ENCODE data around the gene REX1BD. TPM values are rescaled to one million over a fixed set of nuclear protein-coding genes. Genes with fewer than 3 reads are reported as not detected.

REX1BD gene
- polyA plus RNA-seq, 1 donor from 2014 or later, result 214 TPM

GRCh38 chr19:18637673-18638630, 49.4 kb downstream of the REX1BD start:
- peak overlapping the region; percentile 70 for H3K27ac ChIP-seq (ENCODE audit: low read length)
- peak overlapping the region; percentile 83 for H3K9ac ChIP-seq (ENCODE audit: low read length)
- H3K4me3 ChIP-seq (ENCODE audit: low read length), result peak overlapping the region; percentile 90

GRCh38 chr19:18639706-18640243, 51.2 kb downstream of the REX1BD start:
- peaks cover 4% of the 10 kb centered on the region for H3K79me2 ChIP-seq (replicated peaks; ENCODE audit: insufficient read depth, low read length)
- no peak overlapping the region for H3K4me2 ChIP-seq (ENCODE audit: low read length)
- H4K20me1 ChIP-seq (ENCODE audit: insufficient read depth), result no peaks in the 10 kb centered on the region
- TF ChIP-seq CTCF (IDR thresholded peaks at IDR 0.05; ENCODE audit: poor library complexity, severe bottlenecking) (no peak), REST (IDR thresholded peaks at IDR 0.05; ENCODE audit: borderline replicate concordance) (no peak), EP300 (conservative IDR thresholded peaks at IDR 0.05; ENCODE audit: poor library complexity, severe bottlenecking) (no peak), MXI1 (conservative IDR thresholded peaks at IDR 0.05; ENCODE audit: poor library complexity, severe bottlenecking) (no peak), RAD21 (conservative IDR thresholded peaks at IDR 0.05) (no peak)

More at GRCh38 chr19:18637673-18638630, 49.4 kb downstream of the REX1BD start:
- no peak for TF ChIP-seq CTCF (IDR thresholded peaks at IDR 0.05; ENCODE audit: poor library complexity, severe bottlenecking)
- TF ChIP-seq REST (IDR thresholded peaks at IDR 0.05; ENCODE audit: borderline replicate concordance), result no peak
- Histone ChIP-seq H3K36me3 (ENCODE audit: insufficient read depth, low read length) (no peaks in the 10 kb centered on the region), H3K27me3 (ENCODE audit: insufficient read depth, low read depth, low read length) (no peaks in the 10 kb centered on the region), H2AFZ (ENCODE audit: low read depth, low read length) (no peak overlapping the region), H4K20me1 (ENCODE audit: insufficient read depth) (no peaks in the 10 kb centered on the region), H3K9me3 (ENCODE audit: low read length) (no peaks in the 10 kb centered on the region), H3K4me2 (ENCODE audit: low read length) (peak overlapping the region; percentile 48), H3F3A (ENCODE audit: insufficient read depth, low read length, poor library complexity, severe bottlenecking) (no peaks in the 10 kb centered on the region), H3K9me2 (ENCODE audit: insufficient read depth, low read length) (no peaks in the 10 kb centered on the region), H3K79me2 (replicated peaks; ENCODE audit: insufficient read depth, low read length) (peaks cover 4% of the 10 kb centered on the region)

More at GRCh38 chr19:18639706-18640243, 51.2 kb downstream of the REX1BD start:
- Histone ChIP-seq H3K4me3 (ENCODE audit: low read length) (no peak overlapping the region), H3K9me2 (ENCODE audit: insufficient read depth, low read length) (no peaks in the 10 kb centered on the region), H3K9ac (ENCODE audit: low read length) (no peak overlapping the region), H3K36me3 (ENCODE audit: insufficient read depth, low read length) (no peaks in the 10 kb centered on the region), H3K9me3 (ENCODE audit: low read length) (no peaks in the 10 kb centered on the region), H3K27ac (ENCODE audit: low read length) (no peak overlapping the region), H3F3A (ENCODE audit: insufficient read depth, low read length, poor library complexity, severe bottlenecking) (no peaks in the 10 kb centered on the region), H2AFZ (ENCODE audit: low read depth, low read length) (no peak overlapping the region), H3K27me3 (ENCODE audit: insufficient read depth, low read depth, low read length) (no peaks in the 10 kb centered on the region)
